GM18870 (cell line): ENCODE measurements around the gene MUC20.
"Not testable (repeated sequence)": the region's sequence is repeated elsewhere in the genome, so short reads cannot be mapped to it uniquely, and the experiment has no call there.

ENCODE experiments used
- ATAC-seq: cut with Tn5 transposase; IDR thresholded peaks from one replicate; pipeline ENCODE4 v1.9.1; 2021; ENCODE audit warnings: moderate library complexity; ENCODE audit not compliant: unreplicated experiment

MUC20 gene

GRCh38 chr3:195692354-195692685 lies 28.5 kb upstream of the MUC20 start:
- ATAC-seq: no peak

- ATAC-seq: no peak
These were observed 27.9 kb upstream of the MUC20 start for GRCh38 chr3:195692781-195693427.

GRCh38 chr3:195693428-195694216 lies 27.2 kb upstream of the MUC20 start:
- no peak for ATAC-seq

GRCh38 chr3:195694217-195695076 lies 26.3 kb upstream of the MUC20 start:
- ATAC-seq: not testable (repeated sequence)

- ATAC-seq: no peak
These were observed 24.0 kb upstream of the MUC20 start for GRCh38 chr3:195696632-195697278.

- no peak for ATAC-seq
These were observed 23.0 kb upstream of the MUC20 start for GRCh38 chr3:195697582-195698324.

GRCh38 chr3:195698325-195698646 lies 22.5 kb upstream of the MUC20 start:
- no peak for ATAC-seq

GRCh38 chr3:195698647-195699387 lies 22.0 kb upstream of the MUC20 start:
- no peak for ATAC-seq

GRCh38 chr3:195699388-195699771 lies 21.4 kb upstream of the MUC20 start:
- ATAC-seq: no peak

- no peak for ATAC-seq
These were observed 20.9 kb upstream of the MUC20 start for GRCh38 chr3:195699860-195700259.

GRCh38 chr3:195700319-195700718 lies 20.5 kb upstream of the MUC20 start:
- no peak for ATAC-seq

- no peak for ATAC-seq
These were observed 19.5 kb upstream of the MUC20 start for GRCh38 chr3:195701042-195701915.

GRCh38 chr3:195703776-195704175 lies 17.0 kb upstream of the MUC20 start:
- no peak for ATAC-seq

- ATAC-seq: no peak
These were observed 16.3 kb upstream of the MUC20 start for GRCh38 chr3:195704433-195704999.

GRCh38 chr3:195705081-195705991 lies 15.4 kb upstream of the MUC20 start:
- ATAC-seq: no peak

- no peak for ATAC-seq
These were observed 12.7 kb upstream of the MUC20 start for GRCh38 chr3:195708061-195708460.

- ATAC-seq: no peak
These were observed 11.9 kb upstream of the MUC20 start for GRCh38 chr3:195708626-195709481.
